HL-60 (cell line): Measurements from ENCODE around the gene SH3GL1.

Experiments
- DNase-seq, 2 experiments: peaks; one replicate each; pipeline ENCODE4 v3.0.0-alpha.2; 2010 to 2020; ENCODE audit warnings: low read depth in 1 of 2, low spot score in 1 of 2
- H3K27ac ChIP-seq: fragments of 250-450 bp; sonication (Bioruptor Pico); replicated peaks from 2 replicates; pipeline ENCODE4 v1.5.1; 2020; ENCODE audit warnings: mild to moderate bottlenecking, moderate library complexity
- H3K27me3 ChIP-seq: fragments of 250-450 bp; sonication (Bioruptor Pico); 2 replicates; pipeline ENCODE4 v1.5.1; 2021; ENCODE audit warnings: mild to moderate bottlenecking, moderate library complexity; ENCODE audit not compliant: insufficient read depth, poor library complexity, severe bottlenecking
- H3K4me3 ChIP-seq: replicated peaks from 2 replicates; pipeline ENCODE4 v1.5.1; 2011; ENCODE audit warnings: mild to moderate bottlenecking, control low read depth, low read length; ENCODE audit not compliant: insufficient read depth
- CTCF ChIP-seq: IDR thresholded peaks from one replicate; pipeline ENCODE4 v1.5.1; 2011; ENCODE audit warnings: low read length, control low read depth, inconsistent platforms; ENCODE audit not compliant: insufficient read depth
- GABPA ChIP-seq: IDR thresholded peaks from 2 replicates; pipeline ENCODE4 v1.6.1; 2012; ENCODE audit warnings: low read depth
- POLR2AphosphoS5 ChIP-seq: IDR thresholded peaks from 2 replicates; pipeline ENCODE4 v1.6.1; 2012; ENCODE audit warnings: low read depth
- REST ChIP-seq: IDR thresholded peaks from 2 replicates; pipeline ENCODE4 v1.6.1; 2012; ENCODE audit warnings: low read depth; ENCODE audit not compliant: insufficient replicate concordance
- SPI1 ChIP-seq: IDR thresholded peaks from 2 replicates; pipeline ENCODE4 v1.6.1; 2012; ENCODE audit warnings: low read depth, mild to moderate bottlenecking, borderline replicate concordance

SH3GL1 gene

GRCh38 chr19:4391701-4392483 is 8.5 kb downstream of the SH3GL1 start:
- TF ChIP-seq REST (no peak), GABPA (no peak), POLR2AphosphoS5 (no peak), CTCF (no peak), SPI1 (no peak)
- no peak for DNase-seq
- Histone ChIP-seq H3K4me3 (no peak overlapping the region), H3K27ac (no peak overlapping the region), H3K27me3 (no peaks in the 10 kb centered on the region)

GRCh38 chr19:4391306-4391693 is 9.0 kb downstream of the SH3GL1 start:
- peak overlapping the region; percentile 57; the same call in 1 of the 2 replicates for H3K27ac ChIP-seq
- TF ChIP-seq CTCF, result no peak
- no peak for TF ChIP-seq REST
- no peak for TF ChIP-seq POLR2AphosphoS5
- TF ChIP-seq SPI1, result no peak
- DNase-seq, result no peak
- H3K27me3 ChIP-seq, result no peaks in the 10 kb centered on the region
- no peak overlapping the region for H3K4me3 ChIP-seq

- no peak for TF ChIP-seq CTCF
- no peak for TF ChIP-seq REST
- TF ChIP-seq POLR2AphosphoS5, result no peak
- no peak for TF ChIP-seq SPI1
- TF ChIP-seq GABPA, result no peak
- Histone ChIP-seq H3K27ac (peak overlapping the region; percentile 57), H3K4me3 (no peak overlapping the region), H3K27me3 (no peaks in the 10 kb centered on the region)
- peak in 1 of 2 experiments; percentile 38 for DNase-seq
Measured at GRCh38 chr19:4390567-4391305, 9.6 kb downstream of the SH3GL1 start.
